Mesodermal cell (in vitro differentiated cells): ENCODE results near the gene SCCPDH. TPM values are rescaled to one million over a fixed set of nuclear protein-coding genes. Genes with fewer than 3 reads are reported as not detected.
A peak's percentile ranks its signal among the peaks of the same experiment; 100 is the strongest.

Source experiments
- H3K27ac ChIP-seq: 2 replicates; pipeline ENCODE4 v1.7.0; 2013; ENCODE audit warnings: mild to moderate bottlenecking, low read depth, low read length, moderate library complexity; ENCODE audit not compliant: severe bottlenecking
- H3K36me3 ChIP-seq: 2 replicates; pipeline ENCODE4 v1.7.1; 2013; ENCODE audit warnings: mild to moderate bottlenecking, low read length, moderate library complexity; ENCODE audit not compliant: control insufficient read depth, insufficient read depth
- H3K4me1 ChIP-seq: one replicate; pipeline ENCODE4 v1.7.1; 2013; ENCODE audit warnings: mild to moderate bottlenecking, low read length; ENCODE audit not compliant: insufficient read depth, control insufficient read depth, poor library complexity, severe bottlenecking
- H3K4me3 ChIP-seq: 2 replicates; pipeline ENCODE4 v1.7.0; 2013; ENCODE audit warnings: low read length, control low read depth, mild to moderate bottlenecking; ENCODE audit not compliant: insufficient read depth, poor library complexity, severe bottlenecking; ENCODE audit errors: extremely low read depth
- H3K9me3 ChIP-seq: 2 replicates; pipeline ENCODE4 v1.7.1; 2013; ENCODE audit warnings: mild to moderate bottlenecking, low read length, moderate library complexity; ENCODE audit not compliant: control insufficient read depth
- WGBS, 2 experiments: methylation state at CpG; one replicate each; pipeline ENCODE4 v1.1.5; 2013; ENCODE audit warnings: missing lambda C conversion rate in 2 of 2; ENCODE audit not compliant: insufficient coverage in 2 of 2; 5-methylcytosine and 5-hydroxymethylcytosine counted together
- polyA plus RNA-seq, 2 experiments: library from polyadenylated mRNA; stranded (reverse); fragments of 50-300 nt; gene quantifications; one replicate each; pipeline ENCODE4 v1.2.3, GENCODE V29; 2013

SCCPDH gene, protein sequence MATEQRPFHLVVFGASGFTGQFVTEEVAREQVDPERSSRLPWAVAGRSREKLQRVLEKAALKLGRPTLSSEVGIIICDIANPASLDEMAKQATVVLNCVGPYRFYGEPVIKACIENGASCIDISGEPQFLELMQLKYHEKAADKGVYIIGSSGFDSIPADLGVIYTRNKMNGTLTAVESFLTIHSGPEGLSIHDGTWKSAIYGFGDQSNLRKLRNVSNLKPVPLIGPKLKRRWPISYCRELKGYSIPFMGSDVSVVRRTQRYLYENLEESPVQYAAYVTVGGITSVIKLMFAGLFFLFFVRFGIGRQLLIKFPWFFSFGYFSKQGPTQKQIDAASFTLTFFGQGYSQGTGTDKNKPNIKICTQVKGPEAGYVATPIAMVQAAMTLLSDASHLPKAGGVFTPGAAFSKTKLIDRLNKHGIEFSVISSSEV
- 23.6 TPM for polyA plus RNA-seq (2013, experiment 1 of 2)
- polyA plus RNA-seq (2013, experiment 2 of 2): 24.3 TPM

DNA sequence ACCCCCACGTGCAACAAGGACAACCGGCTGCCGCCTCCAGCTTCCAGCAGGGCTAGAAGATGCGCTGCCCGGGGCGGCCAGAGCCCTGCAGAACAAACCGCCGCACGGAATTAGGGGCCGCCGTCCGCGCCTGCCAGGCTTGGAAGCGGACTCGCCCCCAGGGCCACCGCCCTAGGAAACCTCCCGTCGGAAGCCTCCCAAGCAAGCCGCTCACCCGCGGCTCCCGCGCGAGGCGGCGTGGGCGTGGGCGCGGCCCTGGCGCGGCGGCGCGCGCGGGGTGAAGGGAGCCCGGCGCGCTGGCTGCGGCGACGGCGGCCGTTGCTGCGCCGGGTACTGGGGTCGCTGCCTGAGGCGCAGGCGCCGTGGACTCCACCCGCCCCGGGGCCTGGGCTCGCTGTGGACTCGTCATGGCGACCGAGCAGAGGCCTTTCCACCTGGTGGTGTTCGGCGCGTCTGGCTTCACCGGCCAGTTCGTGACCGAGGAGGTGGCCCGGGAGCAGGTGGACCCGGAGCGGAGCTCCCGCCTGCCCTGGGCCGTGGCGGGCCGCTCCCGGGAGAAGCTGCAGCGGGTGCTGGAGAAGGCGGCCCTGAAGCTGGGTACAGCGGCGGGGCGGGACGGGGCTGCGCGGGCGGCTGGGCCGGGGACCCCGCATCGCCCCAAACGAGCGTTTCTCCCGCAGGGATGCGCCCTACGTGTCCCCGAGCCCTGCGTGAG lies at the start of gene SCCPDH:
Gene SCCPDH, plus strand, starts transcription at position 394 of the 715 bp plus-strand sequence. Its CDS starts 14 bp downstream, at position 408.
- Histone ChIP-seq H3K27ac (peak within 1 kb of the TSS; percentile 36), H3K9me3 (peaks cover 13% of the 10 kb centered on the region), H3K4me1 (no peaks in the 10 kb centered on the region), H3K36me3 (peaks cover 30% of the 10 kb centered on the region), H3K4me3 (peak within 1 kb of the TSS; percentile 76)
- WGBS, 2 experiments: 0 to 1% methylated on average over 66 to 69 of the region's 89 CpGs

DNA sequence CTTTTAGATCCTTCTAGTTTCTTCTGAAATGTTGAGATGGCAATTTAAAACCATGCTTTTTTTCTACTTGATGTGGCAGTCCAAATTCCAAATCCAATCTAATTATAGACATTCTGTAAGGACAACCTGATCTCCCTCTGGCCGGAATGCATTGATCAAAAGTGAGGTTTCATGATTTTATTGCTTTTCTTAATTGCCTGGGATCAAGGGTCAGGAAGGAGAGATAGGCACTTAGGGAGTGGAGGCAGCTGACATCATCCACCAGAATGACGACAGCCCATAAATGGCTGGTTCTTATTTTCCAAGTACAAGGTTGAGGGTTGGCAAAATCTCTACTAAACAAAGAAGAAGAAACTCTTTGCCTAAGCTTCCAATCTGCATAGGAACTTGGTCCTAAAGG lies 46.4 kb upstream of the SCCPDH start:
- Histone ChIP-seq H3K36me3 (no peaks in the 10 kb centered on the region), H3K4me3 (no peak overlapping the region), H3K27ac (no peak overlapping the region), H3K9me3 (no peaks in the 10 kb centered on the region), H3K4me1 (peaks cover 9% of the 10 kb centered on the region)
- WGBS, 2 experiments: no CpG with 5 or more reads among the region's 2 CpGs

DNA sequence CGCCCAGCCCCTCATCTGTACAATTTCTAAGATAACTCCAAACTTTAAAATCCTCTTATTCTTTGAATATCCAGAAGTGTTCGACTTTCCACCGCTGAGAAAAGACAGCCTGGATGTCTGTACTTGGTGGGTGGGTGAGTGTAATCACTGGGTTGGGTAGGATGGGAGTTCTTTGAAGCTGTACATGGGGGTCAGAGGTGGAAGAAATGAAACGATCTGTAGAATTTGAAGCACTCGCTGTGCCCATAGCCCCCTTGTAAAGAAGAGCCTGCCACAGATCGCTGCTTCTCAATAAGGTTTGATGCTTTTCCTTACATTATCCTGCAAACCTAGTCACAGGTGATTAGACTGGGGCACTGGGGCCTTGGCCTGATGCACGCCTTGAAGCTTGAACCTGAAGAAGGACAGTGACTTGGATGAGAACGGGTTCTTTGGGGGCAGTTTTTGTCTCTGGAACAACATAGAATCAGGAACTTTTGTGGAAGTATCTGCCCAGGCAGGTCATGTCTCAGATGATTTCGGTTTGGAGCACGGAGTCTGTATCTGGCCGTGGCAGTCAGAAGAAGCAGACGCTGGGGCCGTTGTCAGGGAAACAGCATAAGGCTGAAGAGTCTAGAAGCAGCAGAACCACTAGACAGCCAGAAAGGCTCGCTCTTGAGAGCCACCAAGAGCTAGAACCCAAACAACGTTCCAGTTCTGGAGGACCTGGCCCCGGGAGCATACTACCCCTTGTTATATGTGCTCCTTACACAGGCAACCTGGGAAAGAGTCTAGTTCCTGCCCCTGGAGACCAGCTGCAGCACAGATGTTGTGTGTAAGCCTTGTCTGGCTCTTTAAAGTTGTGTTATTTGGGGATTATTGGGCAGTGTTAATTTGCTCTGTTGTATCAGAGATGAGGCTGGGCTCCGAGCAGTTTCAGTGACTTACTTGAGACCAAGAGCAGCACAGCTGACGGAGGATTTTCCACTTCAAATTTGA lies 45.1 kb upstream of the SCCPDH start:
- no peaks in the 10 kb centered on the region for H3K9me3 ChIP-seq
- H3K4me1 ChIP-seq: peaks cover 9% of the 10 kb centered on the region
- 93 to 94% methylated on average over 14 to 18 of the region's 18 CpGs for WGBS, 2 experiments
- H3K36me3 ChIP-seq: no peaks in the 10 kb centered on the region
- H3K27ac ChIP-seq: no peak overlapping the region
- H3K4me3 ChIP-seq: no peak overlapping the region

DNA sequence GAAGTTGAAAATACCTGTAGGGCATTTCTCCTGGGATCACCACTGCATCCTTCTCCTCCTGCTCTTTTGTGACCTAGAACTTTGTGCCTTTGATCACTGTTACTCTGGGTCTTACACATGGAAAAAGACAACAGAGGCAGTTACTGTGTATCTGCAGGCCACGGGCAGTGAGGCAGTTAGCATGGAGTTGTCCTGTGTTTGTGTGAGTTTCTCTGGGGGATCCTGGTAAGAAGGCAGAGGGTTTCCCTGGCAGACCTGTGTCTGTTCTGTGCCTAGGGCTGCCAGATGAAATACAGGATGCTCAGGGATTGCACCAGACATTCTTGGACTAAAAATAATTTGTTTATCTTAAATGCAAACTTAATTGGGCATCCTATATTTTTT lies 44.4 kb upstream of the SCCPDH start:
- 60 to 80% methylated on average over 1 of the region's 1 CpG for WGBS, 2 experiments

DNA sequence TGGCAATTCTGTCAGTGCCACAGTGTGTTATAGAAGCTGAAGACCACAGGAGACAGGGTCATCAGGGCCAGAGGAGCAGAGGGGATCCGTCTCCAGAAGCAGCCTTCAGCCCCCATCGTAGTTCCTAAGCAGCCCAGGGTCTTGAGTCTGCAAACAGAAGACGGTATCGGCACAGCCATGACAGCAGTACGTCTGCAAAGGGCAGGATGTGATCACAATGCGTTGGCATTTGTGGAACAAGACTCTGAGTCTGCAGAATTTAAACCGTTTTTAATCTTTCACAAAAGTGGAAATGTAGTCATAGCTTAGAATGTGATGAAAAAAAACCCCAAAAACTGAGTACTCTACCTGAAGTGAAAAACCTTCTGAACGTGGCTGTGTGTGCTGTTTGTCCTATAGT lies 44.0 kb upstream of the SCCPDH start:
- Histone ChIP-seq H3K27ac (no peak overlapping the region), H3K4me1 (peaks cover 9% of the 10 kb centered on the region), H3K36me3 (no peaks in the 10 kb centered on the region), H3K9me3 (no peaks in the 10 kb centered on the region), H3K4me3 (no peak overlapping the region)
- WGBS, 2 experiments: 93 to 97% methylated on average over 6 to 8 of the region's 8 CpGs

More for the DNA sequence above, 44.4 kb upstream of the SCCPDH start:
- peaks cover 9% of the 10 kb centered on the region for H3K4me1 ChIP-seq
- H3K27ac ChIP-seq: no peak overlapping the region
- no peak overlapping the region for H3K4me3 ChIP-seq
- H3K36me3 ChIP-seq: no peaks in the 10 kb centered on the region
- H3K9me3 ChIP-seq: no peaks in the 10 kb centered on the region

DNA sequence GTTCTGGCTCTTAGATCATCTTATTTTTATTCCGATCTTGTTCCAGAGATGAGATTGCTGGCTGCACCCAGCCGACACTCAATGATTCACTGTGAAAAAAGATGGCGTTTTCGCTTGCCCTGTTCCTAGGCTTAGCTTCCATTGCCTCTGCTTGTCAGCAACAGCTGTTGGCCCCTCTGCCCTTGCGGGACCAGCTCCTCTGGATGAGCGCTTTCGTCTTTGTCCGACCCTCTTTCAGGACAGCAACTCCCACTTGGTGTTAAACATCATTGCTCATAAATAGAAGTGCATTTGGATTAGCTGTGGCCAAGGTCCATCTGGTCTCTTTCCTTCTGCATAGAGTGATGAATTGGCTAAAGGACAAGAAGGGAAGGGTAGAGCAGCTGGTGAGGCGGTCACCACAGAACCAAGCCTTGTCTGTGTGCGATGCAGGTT lies 43.5 kb upstream of the SCCPDH start:
- H3K27ac ChIP-seq: no peak overlapping the region
- whole genome bisulfite sequencing, 2 experiments: 88 to 96% methylated on average over 8 to 9 of the region's 10 CpGs
- no peaks in the 10 kb centered on the region for H3K9me3 ChIP-seq
- no peak overlapping the region for H3K4me3 ChIP-seq
- H3K4me1 ChIP-seq: peaks cover 9% of the 10 kb centered on the region
- no peaks in the 10 kb centered on the region for H3K36me3 ChIP-seq

DNA sequence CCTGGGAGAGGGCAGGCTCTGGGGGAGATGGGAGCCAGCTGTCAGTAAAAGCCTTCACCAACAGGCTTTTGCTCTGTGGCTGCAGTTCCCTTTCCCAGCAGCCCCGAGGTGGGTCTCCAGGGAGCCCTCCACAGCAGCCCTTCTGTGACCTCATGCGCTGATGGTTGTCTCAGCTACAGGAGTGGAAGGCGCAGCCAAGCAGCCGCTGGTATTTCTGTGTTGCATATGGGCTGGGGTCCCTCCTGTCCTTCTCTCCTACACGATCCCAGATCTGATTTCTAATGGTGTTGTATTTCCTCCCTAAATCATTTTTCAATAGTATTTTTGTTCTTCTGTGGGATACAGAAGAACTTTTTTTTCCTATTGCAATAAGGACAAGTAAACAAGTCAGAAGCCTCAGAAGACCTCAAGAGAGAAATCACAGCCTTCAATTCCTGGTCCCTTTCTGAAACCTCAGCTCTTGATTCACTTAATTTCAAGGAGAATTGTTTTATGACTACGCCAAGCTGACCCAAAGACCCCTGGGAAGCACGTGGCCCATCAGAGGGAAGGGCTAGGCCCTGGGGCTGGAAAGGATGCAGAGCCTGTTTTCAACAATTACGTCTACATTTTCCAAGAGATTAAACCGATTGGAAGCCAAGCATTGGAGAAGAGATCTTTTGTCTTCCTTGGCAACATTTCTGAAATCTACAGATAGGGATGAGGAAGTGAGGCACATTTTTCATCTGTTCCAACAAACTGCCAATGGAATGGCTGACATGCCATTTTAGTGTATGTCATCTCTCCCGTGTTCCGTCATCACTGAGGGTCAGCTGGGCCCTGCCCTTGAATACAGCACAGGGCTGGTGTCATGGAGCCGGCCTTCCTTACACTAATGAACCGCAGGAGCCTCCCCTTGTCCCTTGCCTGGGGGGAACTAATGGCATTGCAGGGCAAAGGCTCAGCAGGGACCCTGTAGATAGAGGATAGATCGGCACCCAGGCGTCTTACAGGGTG lies 42.0 kb upstream of the SCCPDH start:
- Histone ChIP-seq H3K9me3 (no peaks in the 10 kb centered on the region), H3K27ac (peak overlapping the region; percentile 17), H3K4me1 (peaks cover 9% of the 10 kb centered on the region), H3K4me3 (no peak overlapping the region), H3K36me3 (no peaks in the 10 kb centered on the region)
- WGBS, 2 experiments: 87 to 94% methylated on average over 8 to 12 of the region's 15 CpGs

DNA sequence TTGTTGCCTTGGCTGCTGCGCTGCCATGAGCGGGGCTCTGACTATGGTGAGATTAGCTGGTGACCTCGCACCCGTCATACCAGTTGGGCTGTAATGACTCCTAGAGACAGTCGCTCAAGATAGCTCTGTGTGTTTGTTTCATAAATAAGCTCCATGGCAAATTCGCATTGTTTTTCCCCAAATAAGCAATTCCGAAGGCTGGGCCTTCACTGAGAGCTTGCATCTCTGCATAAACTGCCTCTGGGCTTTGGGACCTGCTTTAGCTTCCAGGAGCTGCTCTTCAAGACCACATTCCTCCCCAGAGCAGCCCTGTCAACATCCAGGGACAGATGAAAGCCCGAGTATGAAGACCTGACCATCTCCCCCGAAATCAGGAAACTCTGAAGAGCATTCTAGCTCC lies 40.7 kb upstream of the SCCPDH start:
- WGBS, 2 experiments: 94 to 96% methylated on average over 9 of the region's 9 CpGs
- no peak overlapping the region for H3K4me3 ChIP-seq
- H3K9me3 ChIP-seq: no peaks in the 10 kb centered on the region
- H3K27ac ChIP-seq: no peak overlapping the region
- H3K4me1 ChIP-seq: peaks cover 9% of the 10 kb centered on the region
- H3K36me3 ChIP-seq: no peaks in the 10 kb centered on the region

DNA sequence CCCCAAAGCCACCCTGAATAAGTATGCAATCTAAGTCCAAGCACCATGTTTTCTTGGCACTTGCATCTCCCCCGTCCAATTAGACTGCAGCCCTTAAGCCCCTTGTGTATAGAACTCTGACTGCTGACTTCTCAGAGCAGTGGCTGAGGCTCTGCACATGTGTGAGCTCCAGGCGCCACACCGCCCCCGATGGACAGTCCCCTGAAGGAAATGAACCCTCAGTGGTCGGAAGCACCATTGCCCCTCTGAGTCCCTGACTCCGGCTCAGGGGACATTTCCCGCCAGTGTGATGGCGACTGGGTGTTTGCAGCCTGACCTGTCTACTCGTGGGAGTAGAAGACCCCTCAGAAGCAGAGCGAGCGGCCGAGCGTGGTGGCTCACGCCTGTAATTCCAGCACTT lies 37.2 kb upstream of the SCCPDH start:
- 80 to 91% methylated on average over 10 to 14 of the region's 14 CpGs for WGBS, 2 experiments
- H3K9me3 ChIP-seq: no peaks in the 10 kb centered on the region
- no peak overlapping the region for H3K27ac ChIP-seq
- H3K36me3 ChIP-seq: no peaks in the 10 kb centered on the region
- no peaks in the 10 kb centered on the region for H3K4me1 ChIP-seq
- H3K4me3 ChIP-seq: no peak overlapping the region
